Activated naive CD8-positive, alpha-beta T cell (primary cell): Measurements from ENCODE around the gene NAPA.

ENCODE experiments used
- H3K27ac Mint-ChIP-seq: one replicate; pipeline ENCODE4 v1.8.0; 2021; ENCODE audit warnings: mixed read lengths
- H3K27me3 Mint-ChIP-seq: one replicate; pipeline ENCODE4 v1.8.0; 2021; ENCODE audit warnings: mixed read lengths
- H3K36me3 Mint-ChIP-seq: one replicate; pipeline ENCODE4 v1.8.0; 2021; ENCODE audit warnings: mixed read lengths
- H3K4me1 Mint-ChIP-seq: one replicate; pipeline ENCODE4 v1.8.0; 2021; ENCODE audit warnings: low read depth, mixed read lengths
- H3K4me3 Mint-ChIP-seq: one replicate; pipeline ENCODE4 v1.8.0; 2021; ENCODE audit warnings: mild to moderate bottlenecking, mixed read lengths
- H3K9me3 Mint-ChIP-seq: one replicate; pipeline ENCODE4 v1.8.0; 2021; ENCODE audit warnings: low read depth, mixed read lengths

The NAPA gene

GRCh38 chr19:47499371-47499770, 15.5 kb downstream of the NAPA start:
- Mint-ChIP-seq H3K4me3 (no peak overlapping the region), H3K36me3 (no peaks in the 10 kb centered on the region), H3K4me1 (peaks cover 6% of the 10 kb centered on the region), H3K9me3 (no peaks in the 10 kb centered on the region), H3K27me3 (no peaks in the 10 kb centered on the region), H3K27ac (no peak overlapping the region)

- H3K4me3 Mint-ChIP-seq, result no peak overlapping the region
- no peaks in the 10 kb centered on the region for H3K9me3 Mint-ChIP-seq
- H3K36me3 Mint-ChIP-seq, result no peaks in the 10 kb centered on the region
- no peaks in the 10 kb centered on the region for H3K27me3 Mint-ChIP-seq
- H3K27ac Mint-ChIP-seq, result no peak overlapping the region
- peaks cover 6% of the 10 kb centered on the region for H3K4me1 Mint-ChIP-seq
Measured at GRCh38 chr19:47498561-47498960, 16.3 kb downstream of the NAPA start.

- H3K27me3 Mint-ChIP-seq, result no peaks in the 10 kb centered on the region
- peak overlapping the region; percentile 10 for H3K27ac Mint-ChIP-seq
- H3K36me3 Mint-ChIP-seq, result no peaks in the 10 kb centered on the region
- no peak overlapping the region for H3K4me3 Mint-ChIP-seq
- H3K9me3 Mint-ChIP-seq, result no peaks in the 10 kb centered on the region
- peaks cover 8% of the 10 kb centered on the region for H3K4me1 Mint-ChIP-seq
Measured at GRCh38 chr19:47497821-47498520, 16.9 kb downstream of the NAPA start.

- Mint-ChIP-seq H3K36me3 (no peaks in the 10 kb centered on the region), H3K27ac (peak overlapping the region; percentile 10), H3K9me3 (no peaks in the 10 kb centered on the region), H3K4me1 (peaks cover 8% of the 10 kb centered on the region), H3K4me3 (no peak overlapping the region), H3K27me3 (no peaks in the 10 kb centered on the region)
Measured at GRCh38 chr19:47497050-47497766, 17.7 kb downstream of the NAPA start.

- no peaks in the 10 kb centered on the region for H3K27me3 Mint-ChIP-seq
- H3K36me3 Mint-ChIP-seq, result no peaks in the 10 kb centered on the region
- H3K4me3 Mint-ChIP-seq, result no peak overlapping the region
- no peaks in the 10 kb centered on the region for H3K9me3 Mint-ChIP-seq
- H3K4me1 Mint-ChIP-seq, result peaks cover 8% of the 10 kb centered on the region
- no peak overlapping the region for H3K27ac Mint-ChIP-seq
Measured at GRCh38 chr19:47495478-47496372, 19.1 kb downstream of the NAPA start.

GRCh38 chr19:47494729-47495128, 20.1 kb downstream of the NAPA start:
- H3K9me3 Mint-ChIP-seq, result no peaks in the 10 kb centered on the region
- no peaks in the 10 kb centered on the region for H3K27me3 Mint-ChIP-seq
- H3K36me3 Mint-ChIP-seq, result no peaks in the 10 kb centered on the region
- no peak overlapping the region for H3K4me3 Mint-ChIP-seq
- peaks cover 12% of the 10 kb centered on the region for H3K4me1 Mint-ChIP-seq
- H3K27ac Mint-ChIP-seq, result no peak overlapping the region

GRCh38 chr19:47494211-47494547, 20.7 kb downstream of the NAPA start:
- H3K9me3 Mint-ChIP-seq, result no peaks in the 10 kb centered on the region
- peaks cover 12% of the 10 kb centered on the region for H3K4me1 Mint-ChIP-seq
- H3K27me3 Mint-ChIP-seq, result no peaks in the 10 kb centered on the region
- H3K27ac Mint-ChIP-seq, result peak overlapping the region; percentile 28
- no peaks in the 10 kb centered on the region for H3K36me3 Mint-ChIP-seq
- H3K4me3 Mint-ChIP-seq, result no peak overlapping the region

GRCh38 chr19:47493378-47494210, 21.3 kb downstream of the NAPA start:
- no peaks in the 10 kb centered on the region for H3K36me3 Mint-ChIP-seq
- H3K27ac Mint-ChIP-seq, result no peak overlapping the region
- no peaks in the 10 kb centered on the region for H3K9me3 Mint-ChIP-seq
- H3K27me3 Mint-ChIP-seq, result no peaks in the 10 kb centered on the region
- peaks cover 11% of the 10 kb centered on the region for H3K4me1 Mint-ChIP-seq
- H3K4me3 Mint-ChIP-seq, result no peak overlapping the region

- H3K4me3 Mint-ChIP-seq, result no peak overlapping the region
- H3K4me1 Mint-ChIP-seq, result peaks cover 12% of the 10 kb centered on the region
- no peak overlapping the region for H3K27ac Mint-ChIP-seq
- H3K27me3 Mint-ChIP-seq, result no peaks in the 10 kb centered on the region
- no peaks in the 10 kb centered on the region for H3K36me3 Mint-ChIP-seq
- no peaks in the 10 kb centered on the region for H3K9me3 Mint-ChIP-seq
Measured at GRCh38 chr19:47492571-47493377, 22.1 kb downstream of the NAPA start.

- Mint-ChIP-seq H3K9me3 (no peaks in the 10 kb centered on the region), H3K27me3 (no peaks in the 10 kb centered on the region), H3K36me3 (no peaks in the 10 kb centered on the region), H3K4me1 (peaks cover 19% of the 10 kb centered on the region), H3K4me3 (no peak overlapping the region), H3K27ac (no peak overlapping the region)
Measured at GRCh38 chr19:47492137-47492533, 22.7 kb downstream of the NAPA start.

- Mint-ChIP-seq H3K27me3 (no peaks in the 10 kb centered on the region), H3K4me1 (peaks cover 25% of the 10 kb centered on the region), H3K27ac (no peak overlapping the region), H3K4me3 (no peak overlapping the region), H3K9me3 (no peaks in the 10 kb centered on the region), H3K36me3 (no peaks in the 10 kb centered on the region)
Measured at GRCh38 chr19:47491358-47492136, 23.3 kb downstream of the NAPA start.

- H3K4me1 Mint-ChIP-seq, result peaks cover 29% of the 10 kb centered on the region
- no peak overlapping the region for H3K4me3 Mint-ChIP-seq
- no peaks in the 10 kb centered on the region for H3K9me3 Mint-ChIP-seq
- no peak overlapping the region for H3K27ac Mint-ChIP-seq
- no peaks in the 10 kb centered on the region for H3K27me3 Mint-ChIP-seq
- no peaks in the 10 kb centered on the region for H3K36me3 Mint-ChIP-seq
Measured at GRCh38 chr19:47490847-47491246, 24.0 kb downstream of the NAPA start.

GRCh38 chr19:47490031-47490430, 24.8 kb downstream of the NAPA start:
- H3K4me1 Mint-ChIP-seq, result peaks cover 35% of the 10 kb centered on the region
- peak overlapping the region; percentile 54 for H3K27ac Mint-ChIP-seq
- H3K36me3 Mint-ChIP-seq, result no peaks in the 10 kb centered on the region
- no peaks in the 10 kb centered on the region for H3K9me3 Mint-ChIP-seq
- H3K27me3 Mint-ChIP-seq, result no peaks in the 10 kb centered on the region
- H3K4me3 Mint-ChIP-seq, result no peak overlapping the region
